ENCODE data around the gene ZNF778.
"Not testable (repeated sequence)": the region's sequence is repeated elsewhere in the genome, so short reads cannot be mapped to it uniquely, and the experiment has no call there.

DNA sequence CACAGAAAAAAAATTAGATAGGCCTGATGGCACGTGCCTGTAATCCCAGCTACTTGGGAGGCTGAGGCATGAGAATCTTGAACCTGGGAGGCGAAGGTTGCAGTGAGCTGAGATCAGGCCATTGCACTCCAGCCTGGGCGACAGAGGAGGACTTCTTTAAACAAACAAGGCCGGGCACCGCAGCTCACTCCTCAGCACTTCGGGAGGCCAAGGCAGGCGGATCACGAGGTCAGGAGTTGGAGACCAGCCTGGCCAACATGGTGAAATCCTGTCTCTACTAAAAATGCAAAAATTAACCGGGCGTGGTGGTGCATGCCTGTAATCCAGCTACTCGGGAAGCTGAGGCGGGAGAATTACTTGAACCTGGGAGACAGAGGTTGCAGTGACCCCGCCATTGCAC, 26.8 kb downstream of the ZNF778 start:
- not testable (repeated sequence) for TF ChIP-seq CTCF, POLR2A (IDR thresholded peaks at IDR 0.05)
